NCI-H2171 (cell line): ENCODE results near the gene CEP95.
"Not testable (repeated sequence)": the region's sequence is repeated elsewhere in the genome, so short reads cannot be mapped to it uniquely, and the experiment has no call there.

Experiments
- DNase-seq: peaks from one replicate; lab custom pipeline; 2025; lab: John Stamatoyannopoulos, UW

The CEP95 gene

DNA sequence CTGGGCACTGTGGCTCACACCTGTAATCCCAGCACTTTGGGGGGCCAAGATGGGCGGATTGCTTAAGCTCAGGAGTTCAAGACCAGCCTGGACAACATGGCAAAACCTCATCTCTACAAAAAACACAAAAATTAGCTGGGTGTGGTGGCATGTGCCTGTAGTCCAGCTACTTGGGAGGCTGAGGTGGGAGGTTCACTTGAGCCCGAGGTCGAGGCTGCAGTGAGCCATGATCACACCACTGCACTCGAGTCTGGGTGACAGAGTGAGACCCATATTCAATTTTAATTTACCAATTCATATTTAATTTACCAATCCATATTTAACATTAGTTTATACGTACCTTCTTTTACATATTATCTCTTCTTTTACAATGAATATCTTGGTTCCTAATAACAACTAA is 11.5 kb upstream of the CEP95 start:
- not testable (repeated sequence) for DNase-seq

GRCh38 chr17:64496348-64496785 is 10.4 kb upstream of the CEP95 start:
- no peak for DNase-seq

- DNase-seq, result peak; percentile 91
Observed at GRCh38 chr17:64496786-64497564, 9.8 kb upstream of the CEP95 start, which contains the start of gene POLG2. Gene POLG2, minus strand, starts transcription at chr17:64497054. Its CDS starts 86 bp downstream, at chr17:64496968.

GRCh38 chr17:64497565-64498035 is 9.2 kb upstream of the CEP95 start:
- no peak for DNase-seq

- DNase-seq, result no peak
Observed at GRCh38 chr17:64498308-64499203, 8.2 kb upstream of the CEP95 start.

- DNase-seq, result no peak
Observed at GRCh38 chr17:64499805-64500486, 6.8 kb upstream of the CEP95 start.

DNA sequence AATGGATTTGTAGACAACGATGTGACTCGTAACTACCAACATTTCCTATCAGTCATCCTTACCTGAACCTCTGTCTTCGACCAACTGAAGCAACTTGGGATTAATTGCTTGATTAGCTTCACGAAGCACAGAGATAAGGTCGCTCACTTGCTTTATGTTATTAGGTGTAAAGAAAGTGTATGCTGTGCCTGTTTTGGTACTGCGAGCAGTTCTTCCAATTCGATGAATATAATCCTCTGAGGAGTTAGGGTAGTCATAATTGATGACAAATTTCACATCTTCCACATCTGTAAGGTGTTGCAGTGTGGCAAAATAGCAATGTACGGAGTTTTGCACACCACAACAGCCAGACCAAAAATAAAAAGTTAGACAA is 6.3 kb upstream of the CEP95 start:
- DNase-seq, result no peak

GRCh38 chr17:64500862-64501765 is 5.7 kb upstream of the CEP95 start:
- DNase-seq, result no peak

- DNase-seq, result no peak
Observed at GRCh38 chr17:64502021-64502420, 4.8 kb upstream of the CEP95 start.

- no peak for DNase-seq
Observed at GRCh38 chr17:64502809-64503208, 4.0 kb upstream of the CEP95 start.

DNA sequence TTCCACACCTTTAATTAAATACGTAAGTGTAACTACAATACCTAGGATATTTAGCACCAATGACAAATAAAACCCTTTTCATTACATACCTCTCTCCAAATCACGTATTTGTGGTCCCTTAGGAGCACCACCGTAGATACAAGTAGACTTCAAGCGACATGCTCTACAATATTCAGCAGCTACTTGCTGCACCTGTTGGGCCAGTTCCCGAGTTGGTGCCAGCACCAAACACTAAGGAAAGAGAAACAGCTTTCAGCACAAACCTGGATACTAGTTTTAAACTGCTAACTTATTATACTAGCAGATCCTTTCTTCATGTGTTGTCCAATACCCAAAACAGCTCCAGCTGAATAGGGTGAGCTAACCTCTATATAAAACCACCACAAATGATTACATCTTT is 3.4 kb upstream of the CEP95 start:
- DNase-seq, result no peak

DNA sequence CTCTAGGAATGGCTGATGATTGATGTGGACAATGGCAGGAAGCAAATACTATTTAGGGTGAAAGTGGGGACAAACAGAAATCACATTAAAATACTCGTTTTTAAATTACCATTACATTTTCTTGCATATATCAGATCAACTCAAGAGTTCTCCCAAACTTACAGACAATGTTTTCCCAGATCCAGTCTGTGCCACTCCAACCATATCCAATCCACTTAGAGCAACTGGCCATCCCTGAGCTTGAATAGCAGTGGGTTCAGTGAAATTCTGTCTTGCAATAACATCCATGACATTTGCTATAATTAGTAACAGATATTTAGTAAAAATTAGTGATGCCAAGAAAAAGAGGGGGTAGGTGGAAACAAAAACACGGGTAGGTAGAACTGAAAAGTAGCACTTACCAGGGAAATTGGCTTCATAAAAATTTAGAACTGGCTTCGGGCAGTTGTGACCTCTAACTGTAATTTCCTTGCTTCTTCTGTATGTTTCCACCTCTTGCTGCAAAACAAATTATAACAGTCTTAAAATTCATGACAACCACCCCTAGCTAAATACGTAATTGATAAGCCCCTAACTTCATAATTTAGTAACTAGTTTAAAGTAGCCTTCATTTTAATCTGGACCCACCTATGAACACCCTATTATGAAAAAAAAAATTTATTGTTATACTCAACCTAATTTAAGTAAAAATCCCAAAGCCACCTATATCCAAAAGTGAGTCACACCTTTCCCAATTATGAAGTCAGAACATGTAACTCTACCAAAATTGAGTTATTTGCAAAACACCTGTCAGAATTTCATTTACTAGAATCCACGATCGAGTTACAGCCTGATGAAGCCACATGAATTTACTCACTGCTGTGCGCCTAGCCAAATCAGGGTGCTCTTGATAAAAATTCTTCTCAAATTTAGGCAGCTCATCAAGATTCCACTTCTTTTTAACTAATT is 2.7 kb upstream of the CEP95 start:
- no peak for DNase-seq

DNA sequence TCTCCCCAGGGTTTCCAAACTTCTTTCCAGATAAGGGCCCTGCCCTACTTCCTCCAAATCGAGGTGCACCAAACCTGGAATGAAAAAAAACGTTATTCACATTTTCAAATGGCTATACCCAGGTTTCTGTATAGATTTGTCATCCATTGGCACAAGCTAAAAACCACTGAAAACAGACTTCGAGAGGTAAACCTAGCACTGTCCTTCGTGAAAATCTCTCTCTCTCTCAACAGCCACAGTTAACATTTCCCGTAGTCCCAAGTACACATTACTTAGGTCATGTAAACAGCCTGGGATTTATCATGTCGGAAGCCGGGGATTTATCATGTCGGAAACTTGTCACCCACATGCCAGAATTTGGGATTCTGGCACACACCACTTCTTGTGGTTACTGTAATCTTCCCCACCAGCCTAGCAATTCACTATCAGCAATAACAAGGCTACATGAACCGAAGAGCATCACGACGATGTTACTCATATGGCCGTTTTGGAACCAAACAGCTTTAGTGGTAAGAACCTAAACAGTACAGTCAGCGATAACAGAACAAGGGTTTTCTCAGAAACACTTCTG is 1.9 kb upstream of the CEP95 start:
- no peak for DNase-seq

GRCh38 chr17:64505340-64506200 is 1.2 kb upstream of the CEP95 start:
- DNase-seq, result peak; percentile 85

GRCh38 chr17:64506201-64506575 is 589 bp upstream of the CEP95 start, which contains the start of gene DDX5:
Gene DDX5, minus strand, starts transcription at chr17:64506289. Its CDS starts 170 bp downstream, at chr17:64506119.
- peak; percentile 98 for DNase-seq

- DNase-seq, result peak; percentile 34
Observed at GRCh38 chr17:64507413-64507782, 621 bp downstream of the CEP95 start.

DNA sequence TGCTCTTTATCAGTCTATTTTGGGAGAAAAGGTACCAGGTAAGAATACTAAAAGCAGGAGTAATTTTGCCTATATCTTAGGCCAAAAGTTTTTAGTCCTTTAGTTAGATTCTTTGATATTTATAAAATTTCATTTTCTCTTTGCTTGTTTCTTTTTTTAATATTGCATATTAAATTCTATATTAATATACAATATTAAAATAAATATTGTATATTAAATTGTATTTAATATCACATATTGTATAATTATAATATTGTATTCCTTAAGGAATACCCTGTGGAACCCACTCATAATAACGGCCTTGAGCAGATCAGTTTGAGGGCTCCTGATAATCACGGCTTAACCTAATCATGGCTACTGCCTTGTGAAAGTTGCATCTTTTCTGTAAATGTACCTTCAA is 1.9 kb downstream of the CEP95 start:
- no peak for DNase-seq

GRCh38 chr17:64509179-64509578 is 2.4 kb downstream of the CEP95 start:
- DNase-seq, result no peak

DNA sequence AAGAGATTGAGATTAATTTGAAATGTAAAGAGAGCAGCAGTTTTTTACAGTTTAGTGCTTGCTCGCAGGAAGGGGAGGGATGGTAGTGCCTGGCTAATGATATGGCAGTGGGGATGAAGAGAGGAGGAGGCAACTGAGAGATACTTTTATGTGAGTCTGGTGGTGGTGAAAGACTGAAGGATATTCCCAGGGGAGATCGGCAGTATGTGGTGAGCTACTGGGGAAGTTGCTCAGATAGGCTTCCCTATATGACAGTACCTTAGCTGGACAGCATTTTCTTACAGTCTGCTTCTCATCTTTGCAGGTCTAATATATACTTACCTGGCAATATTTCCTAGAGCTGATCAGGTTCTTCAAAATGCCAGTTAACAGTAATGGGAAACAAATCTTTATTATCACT is 8.6 kb downstream of the CEP95 start:
- DNase-seq, result no peak
